H1 (cell line): ENCODE results near the gene SPEF1. TPM values are rescaled to one million over a fixed set of nuclear protein-coding genes. Genes with fewer than 3 reads are reported as not detected.

Experiments used
- CTCF ChIA-PET: fragments of 300-600 bp; sonication (Branson Sonifier 250); formaldehyde crosslinking; loops from one replicate; lab custom pipeline; 2021; ENCODE audit not compliant: partially characterized antibody; lab: Charles Lee
- POLR2A ChIA-PET: fragments of 300-600 bp; sonication (Branson Sonifier 250); formaldehyde crosslinking; loops from one replicate; lab custom pipeline; 2021; ENCODE audit warnings: inconsistent platforms; ENCODE audit not compliant: partially characterized antibody; lab: Charles Lee
- DNase-seq, 2 experiments: peaks; one replicate each; pipeline versions ENCODE4 v3.0.0 to v3.0.0-alpha.2; 2010 to 2022; ENCODE audit warnings: low spot score in 2 of 2, low read depth in 1 of 2, mixed read lengths in 1 of 2
- FAIRE-seq: peaks from 2 replicates; lab custom pipeline; 2011; peaks lifted over from hg19 to GRCh38; lab: Jason Lieb, UNC
- H2AFZ ChIP-seq: 2 replicates; pipeline ENCODE4 v1.8.1; 2012; ENCODE audit warnings: low read length, inconsistent platforms
- H2AK5ac ChIP-seq: 2 replicates; pipeline ENCODE4 v1.6.1; 2013; ENCODE audit warnings: low read depth, low read length
- H2BK120ac ChIP-seq: replicated peaks from 2 replicates; pipeline ENCODE3; 2013; ENCODE audit warnings: low read depth, low read length, inconsistent platforms
- H2BK12ac ChIP-seq: 2 replicates; pipeline ENCODE4 v1.6.1; 2013; ENCODE audit warnings: low read depth, low read length
- H2BK15ac ChIP-seq: 2 replicates; pipeline ENCODE4 v1.6.1; 2013; ENCODE audit warnings: low read length
- H2BK20ac ChIP-seq: 2 replicates; pipeline ENCODE4 v1.6.1; 2013; ENCODE audit warnings: low read length
- H2BK5ac ChIP-seq: 2 replicates; pipeline ENCODE4 v1.6.1; 2013; ENCODE audit warnings: low read depth, low read length
- H3K14ac ChIP-seq: 2 replicates; pipeline ENCODE4 v1.6.1; 2013; ENCODE audit warnings: inconsistent platforms; ENCODE audit not compliant: insufficient read length
- H3K18ac ChIP-seq: 2 replicates; pipeline ENCODE4 v1.6.1; 2013; ENCODE audit warnings: low read length; ENCODE audit errors: extremely low read depth
- H3K23ac ChIP-seq: 2 replicates; pipeline ENCODE4 v1.6.1; 2013; ENCODE audit warnings: inconsistent platforms; ENCODE audit not compliant: insufficient read length
- H3K23me2 ChIP-seq: 2 replicates; pipeline ENCODE4 v1.6.1; 2013; ENCODE audit warnings: low read depth, low read length
- H3K27ac ChIP-seq: 2 replicates; pipeline ENCODE4 v1.6.1; 2011; ENCODE audit warnings: low read depth, low read length, inconsistent platforms
- H3K27me3 ChIP-seq, 4 experiments: replicated peaks in 1 of 4; 1 replicate in 1 of 4; 2 replicates in 3 of 4; pipeline versions ENCODE4 v1.6.1 to v1.8.1; 2011 to 2013; ENCODE audit warnings: low read length in 3 of 4, mild to moderate bottlenecking in 3 of 4, inconsistent platforms in 2 of 4, mixed read lengths in 2 of 4, moderate library complexity in 1 of 4; ENCODE audit not compliant: control insufficient read depth in 3 of 4, insufficient read depth in 3 of 4; ENCODE audit errors: extremely low read depth in 1 of 4
- H3K36me3 ChIP-seq, 4 experiments: 2 replicates each; pipeline versions ENCODE4 v1.6.1 to v1.8.1; 2011 to 2013; ENCODE audit warnings: mild to moderate bottlenecking in 4 of 4, low read length in 3 of 4, moderate library complexity in 2 of 4, control low read depth in 1 of 4, inconsistent platforms in 1 of 4; ENCODE audit not compliant: insufficient read depth in 4 of 4, control insufficient read depth in 2 of 4
- H3K4ac ChIP-seq: replicated peaks from 2 replicates; pipeline ENCODE3; 2013; ENCODE audit warnings: low read length, low read depth, mixed read lengths, inconsistent platforms; ENCODE audit not compliant: insufficient read length
- H3K4me1 ChIP-seq, 4 experiments: replicated peaks in 1 of 4; 1 replicate in 1 of 4; 2 replicates in 3 of 4; pipeline versions ENCODE4 v1.6.1 to v1.8.1; 2011 to 2013; ENCODE audit warnings: low read length in 3 of 4, inconsistent platforms in 2 of 4, mixed read lengths in 1 of 4; ENCODE audit not compliant: insufficient read depth in 4 of 4, control insufficient read depth in 3 of 4
- H3K4me2 ChIP-seq, 2 experiments: 2 replicates each; pipeline versions ENCODE4 v1.6.1 to v1.8.1; 2011 to 2013; ENCODE audit warnings: low read depth in 2 of 2, low read length in 2 of 2, control low read depth in 1 of 2, inconsistent platforms in 1 of 2, mild to moderate bottlenecking in 1 of 2; ENCODE audit not compliant: insufficient read depth in 1 of 2
- H3K4me3 ChIP-seq, 4 experiments: fragments of 200-600, 300-600 bp in 1 of 4; sonication (generic), shearing (Covaris generic), sonication (Bioruptor Twin) in 1 of 4; 2 replicates each; pipeline versions ENCODE4 v1.5.1 to v1.8.1; 2011 to 2016; ENCODE audit warnings: low read length in 4 of 4, low read depth in 3 of 4, control low read depth in 2 of 4, inconsistent platforms in 2 of 4, mild to moderate bottlenecking in 2 of 4, mixed read lengths in 1 of 4, moderate library complexity in 1 of 4; ENCODE audit not compliant: insufficient read depth in 2 of 4; ENCODE audit errors: extremely low read depth in 1 of 4
- H3K56ac ChIP-seq: replicated peaks from 2 replicates; pipeline ENCODE3; 2013; ENCODE audit warnings: low read depth, mild to moderate bottlenecking, mixed read lengths, low read length, inconsistent platforms; ENCODE audit not compliant: insufficient read length
- H3K79me1 ChIP-seq: 2 replicates; pipeline ENCODE4 v1.6.1; 2013; ENCODE audit warnings: low read depth, low read length, control low read depth
- H3K79me2 ChIP-seq, 2 experiments: 2 replicates each; pipeline versions ENCODE4 v1.6.1 to v1.8.1; 2012 to 2013; ENCODE audit warnings: low read length in 2 of 2, mild to moderate bottlenecking in 2 of 2, inconsistent platforms in 1 of 2; ENCODE audit not compliant: insufficient read depth in 2 of 2, control insufficient read depth in 1 of 2
- H3K9ac ChIP-seq, 4 experiments: replicated peaks in 1 of 4; 1 replicate in 1 of 4; 2 replicates in 3 of 4; pipeline versions ENCODE4 v1.6.1 to v1.8.1; 2011 to 2013; ENCODE audit warnings: low read depth in 3 of 4, low read length in 3 of 4, control low read depth in 2 of 4, mild to moderate bottlenecking in 2 of 4, moderate library complexity in 2 of 4, inconsistent platforms in 1 of 4; ENCODE audit errors: extremely low read depth in 1 of 4
- H3K9me3 ChIP-seq, 2 experiments: 2 replicates each; pipeline versions ENCODE4 v1.6.1 to v1.8.1; 2012 to 2013; ENCODE audit warnings: mild to moderate bottlenecking in 2 of 2, moderate library complexity in 2 of 2, control low read depth in 1 of 2, inconsistent platforms in 1 of 2, low read depth in 1 of 2, low read length in 1 of 2, mixed read lengths in 1 of 2; ENCODE audit not compliant: insufficient read depth in 2 of 2
- H4K20me1 ChIP-seq, 2 experiments: replicated peaks in 1 of 2; 2 replicates each; pipeline versions ENCODE3 to v1.8.1; 2011 to 2013; ENCODE audit warnings: inconsistent platforms in 2 of 2, low read length in 2 of 2, mild to moderate bottlenecking in 1 of 2; ENCODE audit not compliant: insufficient read depth in 2 of 2, control insufficient read depth in 1 of 2
- H4K5ac ChIP-seq: 2 replicates; pipeline ENCODE4 v1.6.1; 2013; ENCODE audit warnings: low read length, low read depth, mixed read lengths, inconsistent platforms; ENCODE audit not compliant: insufficient read length
- H4K8ac ChIP-seq: 2 replicates; pipeline ENCODE4 v1.8.0; 2013; ENCODE audit warnings: mild to moderate bottlenecking, moderate library complexity, low read length, inconsistent platforms; ENCODE audit not compliant: insufficient read depth; ENCODE audit errors: extremely low read depth
- H4K91ac ChIP-seq: replicated peaks from 2 replicates; pipeline ENCODE3; 2013; ENCODE audit warnings: low read length, mixed read lengths, inconsistent platforms; ENCODE audit not compliant: insufficient read length
- BRCA1 ChIP-seq: IDR thresholded peaks from 2 replicates; pipeline ENCODE4 v1.6.1; 2012; ENCODE audit warnings: low read depth, low read length, improper control_type of control experiment
- CREB1 ChIP-seq: IDR thresholded peaks from 2 replicates; pipeline ENCODE4 v1.6.1; 2012; ENCODE audit warnings: inconsistent platforms
- CTCF ChIP-seq, 3 experiments: IDR thresholded peaks; 1 replicate in 2 of 3; 2 replicates in 1 of 3; pipeline versions ENCODE4 v1.5.1 to v1.6.1; 2011; ENCODE audit warnings: low read length in 3 of 3, mild to moderate bottlenecking in 3 of 3, inconsistent platforms in 2 of 3, low read depth in 1 of 3, moderate library complexity in 1 of 3; ENCODE audit not compliant: insufficient read depth in 1 of 3; ENCODE audit errors: control extremely low read depth in 1 of 3
- HDAC2 ChIP-seq, 2 experiments: fragments of 300-600 bp in 1 of 2; sonication (generic) in 1 of 2; IDR thresholded peaks; 2 replicates each; pipeline ENCODE4 v1.6.1; 2011 to 2012; ENCODE audit warnings: low read depth in 2 of 2, low read length in 2 of 2, mild to moderate bottlenecking in 2 of 2, moderate library complexity in 2 of 2, borderline replicate concordance in 1 of 2, inconsistent platforms in 1 of 2
- SAP30 ChIP-seq: fragments of 300-600 bp; sonication (generic); IDR thresholded peaks from 2 replicates; pipeline ENCODE4 v1.7.1; 2012; ENCODE audit warnings: low read length, moderate library complexity, mild to moderate bottlenecking, inconsistent platforms; ENCODE audit not compliant: insufficient read depth, insufficient replicate concordance
- YY1 ChIP-seq: IDR thresholded peaks from 2 replicates; pipeline ENCODE4 v1.6.1; 2011; ENCODE audit warnings: low read depth, mild to moderate bottlenecking, low read length
- WGBS, 2 experiments: shearing (Covaris generic) in 1 of 2; methylation state at CpG; one replicate each; pipeline versions ENCODE4 v1.1.6 to v1.1.7; 2013 to 2015; ENCODE audit warnings: low lambda C conversion rate in 2 of 2, mixed read lengths in 2 of 2, inconsistent platforms in 1 of 2, low coverage in 1 of 2, missing lambda C conversion rate in 1 of 2; ENCODE audit not compliant: insufficient replicate concordance in 2 of 2, insufficient coverage in 1 of 2, insufficient read length in 1 of 2; ENCODE audit errors: extremely low coverage in 1 of 2, missing lambda C conversion rate in 1 of 2; 5-methylcytosine and 5-hydroxymethylcytosine counted together
- polyA plus RNA-seq, 7 experiments: library from polyadenylated mRNA; depleted of rRNA in 3 of 7; stranded (reverse) in 5 of 7; unstranded in 2 of 7; fragments of >200 nt in 5 of 7; fragments of 200-250 nt in 2 of 7; gene quantifications; 1 replicate in 5 of 7; 2 replicates in 1 of 7; 4 replicates in 1 of 7; pipeline versions ENCODE4 v1.2.1 to v1.2.3, GENCODE V29; 2011 to 2013; ENCODE audit warnings: missing spikeins in 2 of 7, mixed read lengths in 2 of 7
- total RNA-seq: library from RNA; stranded (reverse); fragmentation: NEBNext Ultra II Directional; extraction: Animal tissue kit (Norgen Biotek cat#: 25700); gene quantifications from 2 replicates; pipeline ENCODE4 v1.2.1, GENCODE V29; 2021
- TF ChIP-seq, protein P1 (sequence below): IDR thresholded peaks from 2 replicates; pipeline ENCODE4 v1.6.1; 2012; ENCODE audit warnings: inconsistent platforms

SPEF1 gene
- total and polyA plus RNA-seq, 2 of the 8 experiments (the other 6 are each of a cell fraction or from before 2014, with no cell fraction given) = 0.51 to 0.71 TPM

GRCh38 chr20:3749689-3750531 is 31.3 kb downstream of the SPEF1 start:
- 0 out of 2 replicates have a peak overlapping the region, but pooled peaks have one; percentile 66 for H3K18ac ChIP-seq
- no peak overlapping the region for H3K14ac ChIP-seq
- H4K8ac ChIP-seq = peak overlapping the region; percentile 83
- no peak for FAIRE-seq
- no peak overlapping the region for H2BK15ac ChIP-seq
- peaks cover 22% of the 10 kb centered on the region for H3K23me2 ChIP-seq
- CTCF ChIA-PET = interaction anchor here (0.5 to 18.6 kb wide), 35 partner anchors 13 to 366 kb away, joined by 3 to 308 read pairs (median 5); partner anchors contain the start of genes ADISSP, AP5S1, CENPB and HSPA12B
- peak; percentile 46 to 94 for DNase-seq
- no peak overlapping the region; a peak in 1 of 7 replicates for H3K9ac ChIP-seq
- peaks cover 0 to 23% (median 7%) of the 10 kb centered on the region in 4 experiments; a peak in 5 of 7 replicates for H3K4me1 ChIP-seq
- H2BK12ac ChIP-seq = peak overlapping the region; percentile 68; the same call in 1 of the 2 replicates
- peaks cover 2 to 17% of the 10 kb centered on the region in 2 experiments for H4K20me1 ChIP-seq
- H2AK5ac ChIP-seq = no peak overlapping the region
- no peaks in the 10 kb centered on the region for H3K9me3 ChIP-seq
- WGBS, 2 experiments = 10% methylated on average over 49 of the region's 72 CpGs; no CpG with 5 or more reads in 1 of the 2 experiments
- no peaks in the 10 kb centered on the region for H3K79me2 ChIP-seq
- H4K5ac ChIP-seq = no peak overlapping the region
- H2BK120ac ChIP-seq = no peak overlapping the region
- H3K27ac ChIP-seq = no peak overlapping the region
- no peaks in the 10 kb centered on the region for H3K79me1 ChIP-seq
- H3K4me3 ChIP-seq = peak overlapping the region; percentile 19 to 61 (median 50)
- H3K23ac ChIP-seq = no peak overlapping the region
- peaks cover 4 to 26% (median 20%) of the 10 kb centered on the region in 4 experiments for H3K27me3 ChIP-seq
- no peak overlapping the region; the same call in 1 of the 2 replicates for H2AFZ ChIP-seq
- no peaks in the 10 kb centered on the region; a peak in 1 of 8 replicates for H3K36me3 ChIP-seq
- no peak overlapping the region for H3K4ac ChIP-seq
- POLR2A ChIA-PET = interaction anchor here (0.7 to 1.9 kb wide), 9 partner anchors 10 to 71 kb away, joined by 3 to 8 read pairs (median 4); partner anchors contain the start of genes AP5S1 and HSPA12B
- H4K91ac ChIP-seq = peak overlapping the region; percentile 91
- no peak overlapping the region for H2BK20ac ChIP-seq
- no peak overlapping the region for H3K56ac ChIP-seq
- H2BK5ac ChIP-seq = peak overlapping the region; percentile 71; the same call in 1 of the 2 replicates
- H3K4me2 ChIP-seq = peak overlapping the region; percentile 51 to 89
- TF ChIP-seq CTCF (IDR thresholded peaks at IDR 0.05; ENCODE audit: control extremely low read depth in 1 of 3, insufficient read depth in 1 of 3, low read depth in 1 of 3, low read length in 3 of 3) = peak; percentile 79 to 99 (median 84)
- TF ChIP-seq SAP30 = no peak
- TF ChIP-seq YY1 = peak; percentile 69; the same call in 1 of the 2 replicates
- TF ChIP-seq, protein P1, sequence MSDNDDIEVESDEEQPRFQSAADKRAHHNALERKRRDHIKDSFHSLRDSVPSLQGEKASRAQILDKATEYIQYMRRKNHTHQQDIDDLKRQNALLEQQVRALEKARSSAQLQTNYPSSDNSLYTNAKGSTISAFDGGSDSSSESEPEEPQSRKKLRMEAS = peak; percentile 71; the same call in 1 of the 2 replicates
- no peak for TF ChIP-seq BRCA1
- TF ChIP-seq CREB1 = peak; percentile 69
- 0 out of 4 replicates have a peak, but pooled peaks of 1 of the 2 experiments have one; percentile 57 for TF ChIP-seq HDAC2 (IDR thresholded peaks at IDR 0.05; ENCODE audit: borderline replicate concordance in 1 of 2, low read depth in 2 of 2, low read length in 2 of 2)
